22Rv1 (cell line): ENCODE measurements around the gene KHDRBS2.

Source experiments
- ZFX ChIP-seq: fragments of 450-650 bp; IDR thresholded peaks from 2 replicates; pipeline ENCODE4 v1.6.1; 2017; ENCODE audit warnings: antibody characterized with exemption, borderline replicate concordance
- TF ChIP-seq, protein P1 (sequence below): fragments of 450-650 bp; IDR thresholded peaks from 2 replicates; pipeline ENCODE4 v1.5.1; 2017; ENCODE audit warnings: mild to moderate bottlenecking

DNA sequence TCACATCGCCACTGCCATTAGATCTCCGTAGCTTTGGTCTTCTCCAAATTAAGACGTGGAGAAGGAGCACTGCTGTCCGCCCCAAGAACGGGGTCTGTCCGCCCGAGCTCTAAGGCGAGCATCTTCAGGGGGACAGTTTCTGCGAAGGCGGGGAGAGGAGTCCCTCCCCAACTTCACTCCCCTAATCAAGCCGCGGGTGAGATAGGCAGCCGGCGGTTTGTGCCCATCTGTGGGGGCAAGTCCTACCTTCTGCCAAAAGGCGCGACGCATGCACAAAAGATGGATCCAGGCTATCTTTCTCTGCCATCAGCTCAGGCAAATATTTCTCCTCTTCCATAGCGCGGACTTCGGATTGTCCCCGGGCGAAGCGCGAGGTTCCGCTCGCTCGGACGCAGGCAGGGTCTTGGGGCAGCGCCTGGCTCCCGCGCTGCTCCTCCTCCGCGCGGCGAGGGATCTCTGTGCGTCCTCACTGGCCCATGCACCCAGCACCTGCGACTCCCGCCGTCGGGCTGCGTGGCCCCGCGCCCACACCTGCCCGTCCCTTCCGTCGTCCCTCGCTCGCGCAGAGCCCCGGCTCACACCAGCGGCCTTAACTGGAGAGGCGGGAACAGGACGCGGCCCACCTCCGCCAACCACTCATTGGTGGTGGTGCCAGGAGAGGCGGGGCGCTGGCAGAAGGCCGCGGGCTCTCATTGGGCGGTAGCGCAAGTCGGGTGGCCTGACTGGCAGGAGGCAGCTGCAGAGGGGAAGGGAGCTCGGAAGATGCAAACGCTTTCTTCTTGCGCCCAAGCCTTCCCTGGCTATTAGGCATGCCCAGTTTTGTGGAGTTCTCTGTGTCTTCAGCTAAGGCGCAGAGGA is at the start of gene KHDRBS2:
- TF ChIP-seq, protein P1, sequence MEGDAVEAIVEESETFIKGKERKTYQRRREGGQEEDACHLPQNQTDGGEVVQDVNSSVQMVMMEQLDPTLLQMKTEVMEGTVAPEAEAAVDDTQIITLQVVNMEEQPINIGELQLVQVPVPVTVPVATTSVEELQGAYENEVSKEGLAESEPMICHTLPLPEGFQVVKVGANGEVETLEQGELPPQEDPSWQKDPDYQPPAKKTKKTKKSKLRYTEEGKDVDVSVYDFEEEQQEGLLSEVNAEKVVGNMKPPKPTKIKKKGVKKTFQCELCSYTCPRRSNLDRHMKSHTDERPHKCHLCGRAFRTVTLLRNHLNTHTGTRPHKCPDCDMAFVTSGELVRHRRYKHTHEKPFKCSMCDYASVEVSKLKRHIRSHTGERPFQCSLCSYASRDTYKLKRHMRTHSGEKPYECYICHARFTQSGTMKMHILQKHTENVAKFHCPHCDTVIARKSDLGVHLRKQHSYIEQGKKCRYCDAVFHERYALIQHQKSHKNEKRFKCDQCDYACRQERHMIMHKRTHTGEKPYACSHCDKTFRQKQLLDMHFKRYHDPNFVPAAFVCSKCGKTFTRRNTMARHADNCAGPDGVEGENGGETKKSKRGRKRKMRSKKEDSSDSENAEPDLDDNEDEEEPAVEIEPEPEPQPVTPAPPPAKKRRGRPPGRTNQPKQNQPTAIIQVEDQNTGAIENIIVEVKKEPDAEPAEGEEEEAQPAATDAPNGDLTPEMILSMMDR = no peak; the same call in 1 of the 2 replicates
- no peak for TF ChIP-seq ZFX
